Measurements from ENCODE around the gene BTNL3.

- TF ChIP-seq ZNF792 (tag by site-specific recombination; IDR thresholded peaks at IDR 0.05) = no peak
- TF ChIP-seq CTCF (tag by site-specific recombination; IDR thresholded peaks at IDR 0.05) = no peak
- TF ChIP-seq ZNF549 (tag by site-specific recombination; IDR thresholded peaks at IDR 0.05) = no peak
- TF ChIP-seq ELK4 (IDR thresholded peaks at IDR 0.05; ENCODE audit: borderline replicate concordance, low read depth, low read length) = no peak
- no peak for TF ChIP-seq ZNF10 (tag by site-specific recombination; IDR thresholded peaks at IDR 0.05)
- no peak for TF ChIP-seq ZNF433 (tag by site-specific recombination; IDR thresholded peaks at IDR 0.05; ENCODE audit: low read depth)
- TF ChIP-seq YY1 (tag by site-specific recombination; IDR thresholded peaks at IDR 0.05) = no peak
- no peak for TF ChIP-seq ZNF837 (tag by site-specific recombination; IDR thresholded peaks at IDR 0.05)
- no peak for TF ChIP-seq ZSCAN18 (tag by site-specific recombination; IDR thresholded peaks at IDR 0.05)
- TF ChIP-seq ZNF701 (tag by site-specific recombination; IDR thresholded peaks at IDR 0.05) = no peak
- TF ChIP-seq IKZF3 (tag by site-specific recombination; IDR thresholded peaks at IDR 0.05) = no peak
- TF ChIP-seq ZBTB26 (tag by site-specific recombination; optimal IDR thresholded peaks at IDR 0.05) = no peak
- TF ChIP-seq ZBTB1 (tag by site-specific recombination; IDR thresholded peaks at IDR 0.05) = no peak
Measured at GRCh38 chr5:181041043-181041442, 52.4 kb downstream of the BTNL3 start.
